ENCODE results near the gene GMDS. TPM values are rescaled to one million over a fixed set of nuclear protein-coding genes. Genes with fewer than 3 reads are reported as not detected.

Gene GMDS
- polyA plus RNA-seq, 1 donor, result 8.2 TPM

- DNase-seq, result no peak
Measured at GRCh38 chr6:2237001-2237400, 8.4 kb downstream of the GMDS start.

- DNase-seq, result no peak
Measured at GRCh38 chr6:2235777-2236495, 9.5 kb downstream of the GMDS start.

- DNase-seq, result no peak
Measured at GRCh38 chr6:2232445-2232844, 13.0 kb downstream of the GMDS start.

GRCh38 chr6:2231438-2231837 is 14.0 kb downstream of the GMDS start:
- DNase-seq, result no peak

- no peak for DNase-seq
Measured at GRCh38 chr6:2230659-2231277, 14.6 kb downstream of the GMDS start.

- no peak for DNase-seq
Measured at GRCh38 chr6:2229742-2230141, 15.7 kb downstream of the GMDS start.

- no peak for DNase-seq
Measured at GRCh38 chr6:2229039-2229438, 16.4 kb downstream of the GMDS start.

GRCh38 chr6:2228392-2228791 is 17.0 kb downstream of the GMDS start:
- DNase-seq, result no peak

- DNase-seq, result no peak
Measured at GRCh38 chr6:2226775-2227174, 18.6 kb downstream of the GMDS start.

- DNase-seq, result no peak
Measured at GRCh38 chr6:2225422-2226392, 19.7 kb downstream of the GMDS start.

- DNase-seq, result no peak
Measured at GRCh38 chr6:2224847-2225382, 20.5 kb downstream of the GMDS start.

- DNase-seq, result no peak
Measured at GRCh38 chr6:2222275-2222842, 23.0 kb downstream of the GMDS start.

- no peak for DNase-seq
Measured at GRCh38 chr6:2221726-2222274, 23.6 kb downstream of the GMDS start.

- no peak for DNase-seq
Measured at GRCh38 chr6:2220154-2220553, 25.3 kb downstream of the GMDS start.

GRCh38 chr6:2218866-2219265 is 26.5 kb downstream of the GMDS start:
- no peak for DNase-seq

- DNase-seq, result no peak
Measured at GRCh38 chr6:2216794-2217383, 28.5 kb downstream of the GMDS start.

GRCh38 chr6:2215342-2215741 is 30.1 kb downstream of the GMDS start:
- no peak for DNase-seq

- no peak for DNase-seq
Measured at GRCh38 chr6:2213086-2213485, 32.3 kb downstream of the GMDS start.

- DNase-seq, result no peak
Measured at GRCh38 chr6:2209226-2209809, 36.1 kb downstream of the GMDS start.

- DNase-seq, result no peak
Measured at GRCh38 chr6:2208468-2208867, 36.9 kb downstream of the GMDS start.

GRCh38 chr6:2205396-2205795 is 40.0 kb downstream of the GMDS start:
- no peak for DNase-seq

- no peak for DNase-seq
Measured at GRCh38 chr6:2204272-2204671, 41.1 kb downstream of the GMDS start.
